HG03457 (cell line): ENCODE results near the gene C1QTNF5.

Experiments used
- ATAC-seq: cut with Tn5 transposase; IDR thresholded peaks from one replicate; pipeline ENCODE4 v1.9.1; 2021; ENCODE audit warnings: moderate number of reproducible peaks; ENCODE audit not compliant: unreplicated experiment

The C1QTNF5 gene

GRCh38 chr11:119359365-119360214 is 18.9 kb upstream of the C1QTNF5 start:
- ATAC-seq: no peak

GRCh38 chr11:119357074-119357473 is 16.4 kb upstream of the C1QTNF5 start:
- ATAC-seq: no peak

GRCh38 chr11:119356349-119357031 is 15.8 kb upstream of the C1QTNF5 start:
- no peak for ATAC-seq

GRCh38 chr11:119355091-119355843 is 14.6 kb upstream of the C1QTNF5 start:
- ATAC-seq: no peak

GRCh38 chr11:119352857-119353260 is 12.2 kb upstream of the C1QTNF5 start:
- no peak for ATAC-seq

GRCh38 chr11:119351232-119351631 is 10.5 kb upstream of the C1QTNF5 start:
- no peak for ATAC-seq

- no peak for ATAC-seq
Measured at GRCh38 chr11:119350302-119350701, 9.6 kb upstream of the C1QTNF5 start.

GRCh38 chr11:119347940-119348605 is 7.4 kb upstream of the C1QTNF5 start:
- no peak for ATAC-seq

GRCh38 chr11:119347242-119347641 is 6.6 kb upstream of the C1QTNF5 start:
- ATAC-seq: no peak

GRCh38 chr11:119346605-119347004 is 5.9 kb upstream of the C1QTNF5 start, which contains the start of gene MFRP:
TSS of gene MFRP (minus strand) at chr11:119346705. CDS start at chr11:119346513, 192 bp downstream.
- ATAC-seq: no peak

GRCh38 chr11:119345685-119346084 is 5.0 kb upstream of the C1QTNF5 start:
- ATAC-seq: no peak

- ATAC-seq: no peak
Measured at GRCh38 chr11:119344291-119345010, 3.8 kb upstream of the C1QTNF5 start.

- ATAC-seq: no peak
Measured at GRCh38 chr11:119343726-119344125, 3.0 kb upstream of the C1QTNF5 start.

GRCh38 chr11:119342362-119343130 is 1.9 kb upstream of the C1QTNF5 start:
- ATAC-seq: no peak

- ATAC-seq: no peak
Measured at GRCh38 chr11:119342023-119342300, 1.3 kb upstream of the C1QTNF5 start.

GRCh38 chr11:119341222-119342022 is 739 bp upstream of the C1QTNF5 start:
- ATAC-seq: no peak

GRCh38 chr11:119339589-119340334 is 921 bp downstream of the C1QTNF5 start:
- ATAC-seq: no peak

GRCh38 chr11:119338965-119339588 is 1.6 kb downstream of the C1QTNF5 start:
- ATAC-seq: no peak
